HG03342 (cell line): Measurements from ENCODE around the gene TIPIN.
A peak's percentile ranks its signal among the peaks of the same experiment; 100 is the strongest.
"Not testable (repeated sequence)": the region's sequence is repeated elsewhere in the genome, so short reads cannot be mapped to it uniquely, and the experiment has no call there.

ENCODE experiments used
- ATAC-seq: cut with Tn5 transposase; IDR thresholded peaks from one replicate; pipeline ENCODE4 v1.9.1; 2021; ENCODE audit warnings: mild to moderate bottlenecking, moderate library complexity; ENCODE audit not compliant: unreplicated experiment

Gene TIPIN

GRCh38 chr15:66304425-66304824 lies 52.1 kb downstream of the TIPIN start:
- not testable (repeated sequence) for ATAC-seq

- no peak for ATAC-seq
Observed at GRCh38 chr15:66302489-66303278, 53.8 kb downstream of the TIPIN start.

GRCh38 chr15:66298803-66299251 lies 57.7 kb downstream of the TIPIN start:
- no peak for ATAC-seq

GRCh38 chr15:66296186-66296585 lies 60.3 kb downstream of the TIPIN start:
- no peak for ATAC-seq

GRCh38 chr15:66294932-66295235 lies 61.6 kb downstream of the TIPIN start:
- no peak for ATAC-seq

GRCh38 chr15:66294157-66294931 lies 62.1 kb downstream of the TIPIN start:
- ATAC-seq, result peak; percentile 37

- ATAC-seq, result peak; percentile 68
Observed at GRCh38 chr15:66293419-66294156, 62.9 kb downstream of the TIPIN start, which contains the start of gene DIS3L. Gene DIS3L (plus strand): TSS chr15:66293568. CDS start chr15:66293597, 29 bp downstream.

GRCh38 chr15:66292571-66293418 lies 63.7 kb downstream of the TIPIN start:
- ATAC-seq, result no peak

- ATAC-seq, result no peak
Observed at GRCh38 chr15:66291816-66292570, 64.5 kb downstream of the TIPIN start.

GRCh38 chr15:66290518-66290917 lies 66.0 kb downstream of the TIPIN start:
- ATAC-seq, result no peak

- no peak for ATAC-seq
Observed at GRCh38 chr15:66290007-66290406, 66.5 kb downstream of the TIPIN start.

- no peak for ATAC-seq
Observed at GRCh38 chr15:66288551-66289185, 67.8 kb downstream of the TIPIN start.

- ATAC-seq, result no peak
Observed at GRCh38 chr15:66288093-66288492, 68.4 kb downstream of the TIPIN start.

- ATAC-seq, result no peak
Observed at GRCh38 chr15:66287461-66288057, 68.9 kb downstream of the TIPIN start.
